GM12878 (cell line): ENCODE data around the gene ANTXR1. TPM values are rescaled to one million over a fixed set of nuclear protein-coding genes. Genes with fewer than 3 reads are reported as not detected.

Experiments
- ATAC-seq: fragments of 200-7000 bp; cut with Tn5 transposase; 3 replicates; pipeline ENCODE4 v1.9.1; 2020; ENCODE audit warnings: mild to moderate bottlenecking, moderate library complexity
- BruUV-seq: library from RNA; stranded (reverse); fragments of 400-500 nt; replicated peaks from 2 replicates; lab custom pipeline; 2021; lab: Mats Ljungman, UMichigan
- CTCF ChIA-PET: fragments of 300-600 bp; sonication (Branson Sonifier 250); formaldehyde crosslinking; extraction: SDS; loops from one replicate; lab custom pipeline; 2021; ENCODE audit warnings: inconsistent platforms; lab: Yijun Ruan, JAX
- POLR2A ChIA-PET: fragments of 350-600 bp; formaldehyde crosslinking; extraction: SDS; loops from one replicate; lab custom pipeline; 2021; ENCODE audit warnings: inconsistent platforms; lab: Charles Lee
- RAD21 ChIA-PET: fragments of 300-600 bp; sonication (Branson Sonifier 250); formaldehyde crosslinking; loops from one replicate; lab custom pipeline; 2023; ENCODE audit warnings: antibody characterized with exemption; ENCODE audit not compliant: unreplicated experiment; lab: Charles Lee
- SMC1A ChIA-PET: fragments of 300-600 bp; sonication (Branson Sonifier 250); formaldehyde crosslinking; loops from one replicate; lab custom pipeline; 2023; ENCODE audit not compliant: unreplicated experiment, uncharacterized antibody; lab: Charles Lee
- DNase-seq: peaks from one replicate; pipeline ENCODE4 v3.0.0-alpha.2; 2011; ENCODE audit warnings: low read depth, low spot score
- FAIRE-seq: peaks from 3 replicates; lab custom pipeline; 2011; peaks lifted over from hg19 to GRCh38; lab: Jason Lieb, UNC
- H2AFZ ChIP-seq: 2 replicates; pipeline ENCODE4 v1.6.0; 2011; ENCODE audit warnings: low read depth, low read length, control low read depth; ENCODE audit not compliant: control insufficient read depth
- H3K27ac ChIP-seq: 2 replicates; pipeline ENCODE4 v1.5.1; 2011; ENCODE audit warnings: control low read depth; ENCODE audit not compliant: control insufficient read depth, insufficient read depth
- H3K27me3 ChIP-seq, 2 experiments: replicated peaks in 1 of 2; 2 replicates each; pipeline versions ENCODE4 v1.6.0 to v1.6.1; 2011; ENCODE audit warnings: low read length in 1 of 2; ENCODE audit not compliant: control insufficient read depth in 2 of 2, insufficient read depth in 2 of 2
- H3K36me3 ChIP-seq, 2 experiments: 2 replicates each; pipeline ENCODE4 v1.5.1; 2011; ENCODE audit warnings: low read length in 1 of 2; ENCODE audit not compliant: control insufficient read depth in 2 of 2, insufficient read depth in 2 of 2
- H3K4me1 ChIP-seq: 2 replicates; pipeline ENCODE4 v1.6.1; 2011; ENCODE audit warnings: mild to moderate bottlenecking, low read length, moderate library complexity, mixed read lengths; ENCODE audit not compliant: control insufficient read depth, insufficient read depth
- H3K4me2 ChIP-seq: 2 replicates; pipeline ENCODE4 v1.6.0; 2011; ENCODE audit warnings: control low read depth; ENCODE audit not compliant: control insufficient read depth, insufficient read depth
- H3K4me3 ChIP-seq: fragments of 200-600 bp; sonication (generic); 2 replicates; pipeline ENCODE4 v1.5.1; 2016
- H3K79me2 ChIP-seq: 2 replicates; pipeline ENCODE4 v1.6.0; 2011; ENCODE audit warnings: low read length; ENCODE audit not compliant: control insufficient read depth, insufficient read depth
- H3K9ac ChIP-seq: 2 replicates; pipeline ENCODE4 v1.8.0; 2011; ENCODE audit warnings: low read length, control low read depth, mixed read lengths; ENCODE audit not compliant: control insufficient read depth, insufficient read depth
- H3K9me3 ChIP-seq: replicated peaks from 3 replicates; pipeline ENCODE4 v1.5.1; 2011; ENCODE audit warnings: mild to moderate bottlenecking, low read length; ENCODE audit not compliant: control insufficient read depth, insufficient read depth
- H4K20me1 ChIP-seq: 2 replicates; pipeline ENCODE4 v1.6.0; 2011; ENCODE audit not compliant: control insufficient read depth, insufficient read depth
- DPF2 ChIP-seq: fragments of 450-650 bp; IDR thresholded peaks from 2 replicates; pipeline ENCODE4 v1.6.1; 2017; ENCODE audit warnings: mild to moderate bottlenecking
- ESRRA ChIP-seq: IDR thresholded peaks from 2 replicates; pipeline ENCODE4 v1.6.1; 2012; ENCODE audit warnings: mild to moderate bottlenecking, low read length, improper control_type of control experiment
- IRF4 ChIP-seq: IDR thresholded peaks from 2 replicates; pipeline ENCODE4 v1.6.1; 2011; ENCODE audit warnings: low read depth, low read length
- MYC ChIP-seq: IDR thresholded peaks from 2 replicates; pipeline ENCODE4 v1.6.1; 2011; ENCODE audit warnings: mild to moderate bottlenecking, low read length, moderate library complexity, inconsistent platforms; ENCODE audit not compliant: insufficient read depth, insufficient replicate concordance, insufficient read length, severe bottlenecking
- PML ChIP-seq: IDR thresholded peaks from 2 replicates; pipeline ENCODE4 v1.6.1; 2012; ENCODE audit warnings: low read length, inconsistent platforms
- RAD21 ChIP-seq: IDR thresholded peaks from 2 replicates; pipeline ENCODE4 v1.6.1; 2011; ENCODE audit warnings: mild to moderate bottlenecking, low read depth, low read length, moderate library complexity; ENCODE audit not compliant: insufficient read depth
- RELB ChIP-seq: fragments of 450-650 bp; IDR thresholded peaks from 2 replicates; pipeline ENCODE4 v1.6.1; 2017; ENCODE audit warnings: low read depth, mild to moderate bottlenecking, moderate library complexity
- SREBF2 ChIP-seq: IDR thresholded peaks from 2 replicates; pipeline ENCODE4 v1.6.1; 2012; ENCODE audit warnings: mild to moderate bottlenecking, low read length
- STAT3 ChIP-seq: IDR thresholded peaks from 2 replicates; pipeline ENCODE4 v1.6.1; 2011; ENCODE audit warnings: low read depth, low read length, improper control_type of control experiment
- WGBS: methylation state at CpG from one replicate; pipeline ENCODE4 v1.1.6; 2016; ENCODE audit warnings: low lambda C conversion rate; ENCODE audit not compliant: insufficient replicate concordance, insufficient coverage; ENCODE audit errors: missing lambda C conversion rate; 5-methylcytosine and 5-hydroxymethylcytosine counted together
- in situ Hi-C: fragments of 300-500 bp; cut with MboI; formaldehyde crosslinking; loops from 9 replicates; pipeline ENCODE4 v1.14.3; 2018; ENCODE audit warnings: mixed read lengths
- intact Hi-C: fragments of 100-400 bp; cut with micrococcal nuclease; formaldehyde crosslinking; loops from one replicate; pipeline ENCODE4 v1.14.2; 2022; ENCODE audit not compliant: unreplicated experiment
- polyA plus RNA-seq, 11 experiments: library from polyadenylated mRNA; depleted of rRNA in 4 of 11; unstranded in 6 of 11; stranded (reverse) in 5 of 11; fragments of >200 nt; fragmentation: Nextera tagmentation in 4 of 11; fragmentation: Illumina TruSeq in 1 of 11; extraction: Ambion mirVana in 4 of 11; extraction: Trizol in 1 of 11; gene quantifications; 1 replicate in 1 of 11; 2 replicates in 10 of 11; pipeline versions ENCODE4 v1.2.1 to v1.2.3, GENCODE V29; 2011 to 2016; ENCODE audit warnings: inconsistent platforms in 2 of 11, missing spikeins in 2 of 11, low read depth in 1 of 11
- total RNA-seq, 4 experiments: library from RNA; depleted of rRNA in 3 of 4; stranded (reverse); fragments of >200 nt in 3 of 4; fragmentation: Illumina TruSeq in 1 of 4; extraction: Trizol in 1 of 4; gene quantifications; 2 replicates each; pipeline versions ENCODE4 v1.2.1 to v1.2.3, GENCODE V29; 2013 to 2021
- TF ChIP-seq, protein P1 (sequence below): fragments of 450-650 bp; IDR thresholded peaks from 2 replicates; pipeline ENCODE4 v1.6.1; 2016; ENCODE audit warnings: mild to moderate bottlenecking

ANTXR1 gene
- total and polyA plus RNA-seq, 10 of the 15 experiments (the other 5 are each of a cell fraction or from before 2014, with no cell fraction given), result 0.09 to 0.26 TPM; not detected in 8

- TF ChIP-seq PML, result no peak
- no peak for TF ChIP-seq SREBF2
- TF ChIP-seq DPF2, result no peak
- TF ChIP-seq RELB, result no peak
- no peak for TF ChIP-seq MYC
- TF ChIP-seq, protein P1, sequence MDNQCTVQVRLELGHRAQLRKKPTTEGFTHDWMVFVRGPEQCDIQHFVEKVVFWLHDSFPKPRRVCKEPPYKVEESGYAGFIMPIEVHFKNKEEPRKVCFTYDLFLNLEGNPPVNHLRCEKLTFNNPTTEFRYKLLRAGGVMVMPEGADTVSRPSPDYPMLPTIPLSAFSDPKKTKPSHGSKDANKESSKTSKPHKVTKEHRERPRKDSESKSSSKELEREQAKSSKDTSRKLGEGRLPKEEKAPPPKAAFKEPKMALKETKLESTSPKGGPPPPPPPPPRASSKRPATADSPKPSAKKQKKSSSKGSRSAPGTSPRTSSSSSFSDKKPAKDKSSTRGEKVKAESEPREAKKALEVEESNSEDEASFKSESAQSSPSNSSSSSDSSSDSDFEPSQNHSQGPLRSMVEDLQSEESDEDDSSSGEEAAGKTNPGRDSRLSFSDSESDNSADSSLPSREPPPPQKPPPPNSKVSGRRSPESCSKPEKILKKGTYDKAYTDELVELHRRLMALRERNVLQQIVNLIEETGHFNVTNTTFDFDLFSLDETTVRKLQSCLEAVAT, result no peak
- no peak for TF ChIP-seq STAT3
Observed at GRCh38 chr2:69242651-69243051, 229.7 kb downstream of the ANTXR1 start (continued).

DNA sequence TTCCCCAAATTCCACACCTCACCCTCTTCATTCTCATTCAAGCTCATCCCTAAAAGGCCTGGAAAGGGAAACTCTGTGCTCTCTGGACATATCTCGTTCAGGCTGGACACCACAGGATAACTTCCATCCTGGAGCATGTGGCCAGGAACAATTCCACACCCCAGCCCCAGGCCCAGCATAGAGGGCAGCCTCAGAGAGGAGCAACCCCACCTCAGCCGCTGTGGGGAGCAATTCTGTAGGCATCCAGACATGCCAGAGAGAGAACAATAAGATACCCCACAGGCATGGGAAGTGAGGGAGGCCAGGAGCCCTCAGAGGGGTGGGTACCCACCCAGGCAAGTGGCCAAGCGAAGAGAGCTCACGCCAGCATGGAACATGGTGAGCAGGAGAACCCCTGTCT, 230.7 kb downstream of the ANTXR1 start:
- no peak for ATAC-seq
- Histone ChIP-seq H3K9me3 (no peaks in the 10 kb centered on the region), H3K36me3 (no peaks in the 10 kb centered on the region), H3K4me2 (no peak overlapping the region), H3K9ac (no peak overlapping the region), H3K27me3 (peaks cover 2 to 7% of the 10 kb centered on the region in 2 experiments; a peak in 3 of 4 replicates), H3K4me3 (no peak overlapping the region), H3K4me1 (no peaks in the 10 kb centered on the region), H4K20me1 (no peaks in the 10 kb centered on the region), H2AFZ (no peak overlapping the region), H3K79me2 (no peaks in the 10 kb centered on the region), H3K27ac (no peak overlapping the region)
- ChIA-PET CTCF (no interaction called here), SMC1A (no interaction called here), RAD21 (no interaction called here), POLR2A (no interaction called here)
- FAIRE-seq, result no peak
- intact Hi-C loops (no loop called here), in situ Hi-C loops (no loop called here)
- no TSS peak for BruUV-seq
- 2% methylated on average over 4 of the region's 4 CpGs for WGBS
- no peak for DNase-seq
- TF ChIP-seq RAD21 (no peak), ESRRA (no peak), IRF4 (no peak)
